Measurements from ENCODE around the gene RAD23A.

DNA sequence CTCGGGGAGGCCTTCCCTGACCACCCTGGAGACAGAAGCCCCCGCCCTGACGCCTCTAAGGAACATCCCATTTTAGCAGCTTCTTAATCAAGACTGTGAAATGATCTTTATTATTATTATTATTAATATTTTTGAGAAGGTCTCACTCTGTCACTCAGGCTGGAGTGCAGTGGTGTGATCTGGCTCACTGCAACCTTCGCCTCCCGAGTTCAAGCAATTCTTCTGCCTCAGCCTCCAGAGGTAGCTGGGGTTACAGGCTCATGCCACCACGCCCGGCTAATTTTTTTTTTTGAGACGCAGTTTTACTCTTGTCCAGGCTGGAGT lies 20.1 kb downstream of the RAD23A start:
- no peak for TF ChIP-seq SUZ12 (IDR thresholded peaks at IDR 0.05; ENCODE audit: extremely low read depth, insufficient read depth, insufficient read length)
- no peak for TF ChIP-seq ZNF274 (IDR thresholded peaks at IDR 0.05; ENCODE audit: low read depth, low read length)
- no peak for TF ChIP-seq YY1 (IDR thresholded peaks at IDR 0.05; ENCODE audit: insufficient read depth, insufficient read length)
